MM.1S (cell line): ENCODE data around the gene OR2G2.

ENCODE experiments used
- EZH2 ChIP-seq: fragments of 300-600 bp; sonication (generic); optimal IDR thresholded peaks from 2 replicates; pipeline ENCODE3; 2017; ENCODE audit warnings: low read depth, mild to moderate bottlenecking, antibody characterized with exemption, low read length, mixed read lengths
- EZH2phosphoT487 ChIP-seq: fragments of 300-600 bp; sonication (generic); IDR thresholded peaks from 2 replicates; pipeline ENCODE4 v1.6.1; 2018; ENCODE audit warnings: antibody characterized with exemption, low read length
- TF ChIP-seq, protein P1 (sequence below): fragments of 300-600 bp; sonication (generic); IDR thresholded peaks from 2 replicates; pipeline ENCODE4 v1.5.1; 2016; ENCODE audit warnings: antibody characterized with exemption, low read length, mixed read lengths

DNA sequence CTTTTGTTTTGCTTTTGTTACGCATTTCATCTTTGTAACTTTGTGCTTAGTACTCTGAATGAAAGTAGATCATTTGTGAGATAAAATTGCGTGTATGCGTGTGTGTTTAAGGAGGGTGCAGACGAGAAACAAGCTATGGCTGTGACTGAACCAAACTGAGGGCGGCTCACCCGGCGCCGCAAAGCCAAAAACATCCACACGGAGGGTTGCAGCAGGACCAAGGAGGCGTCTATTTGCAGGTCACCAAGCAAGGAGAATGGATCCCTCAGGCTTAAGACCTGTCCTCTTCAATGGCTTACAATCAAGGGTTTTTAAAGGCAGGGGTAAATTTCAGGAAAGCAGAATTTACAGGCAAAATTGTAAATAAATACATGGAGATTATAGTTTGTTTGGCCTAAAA, 26.4 kb upstream of the OR2G2 start:
- TF ChIP-seq, protein P1, sequence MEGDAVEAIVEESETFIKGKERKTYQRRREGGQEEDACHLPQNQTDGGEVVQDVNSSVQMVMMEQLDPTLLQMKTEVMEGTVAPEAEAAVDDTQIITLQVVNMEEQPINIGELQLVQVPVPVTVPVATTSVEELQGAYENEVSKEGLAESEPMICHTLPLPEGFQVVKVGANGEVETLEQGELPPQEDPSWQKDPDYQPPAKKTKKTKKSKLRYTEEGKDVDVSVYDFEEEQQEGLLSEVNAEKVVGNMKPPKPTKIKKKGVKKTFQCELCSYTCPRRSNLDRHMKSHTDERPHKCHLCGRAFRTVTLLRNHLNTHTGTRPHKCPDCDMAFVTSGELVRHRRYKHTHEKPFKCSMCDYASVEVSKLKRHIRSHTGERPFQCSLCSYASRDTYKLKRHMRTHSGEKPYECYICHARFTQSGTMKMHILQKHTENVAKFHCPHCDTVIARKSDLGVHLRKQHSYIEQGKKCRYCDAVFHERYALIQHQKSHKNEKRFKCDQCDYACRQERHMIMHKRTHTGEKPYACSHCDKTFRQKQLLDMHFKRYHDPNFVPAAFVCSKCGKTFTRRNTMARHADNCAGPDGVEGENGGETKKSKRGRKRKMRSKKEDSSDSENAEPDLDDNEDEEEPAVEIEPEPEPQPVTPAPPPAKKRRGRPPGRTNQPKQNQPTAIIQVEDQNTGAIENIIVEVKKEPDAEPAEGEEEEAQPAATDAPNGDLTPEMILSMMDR, result no peak
- TF ChIP-seq EZH2, result no peak
- no peak for TF ChIP-seq EZH2phosphoT487
